Mesenchymal stem cell (in vitro differentiated cells and primary cell): ENCODE data around the gene LDLRAD3.

Source experiments
- DNase-seq: peaks from one replicate; pipeline ENCODE4 v3.0.0-alpha.2; 2013
- H2AFZ ChIP-seq: one replicate; pipeline ENCODE4 v1.6.1; 2013; ENCODE audit warnings: low read depth, mild to moderate bottlenecking, control low read depth, inconsistent platforms, low read length, moderate library complexity
- H2AK5ac ChIP-seq: 2 replicates; pipeline ENCODE4 v1.6.1; 2013; ENCODE audit warnings: low read length, moderate library complexity, mild to moderate bottlenecking, inconsistent platforms; ENCODE audit not compliant: severe bottlenecking
- H2BK120ac ChIP-seq: one replicate; pipeline ENCODE4 v1.6.1; 2013; ENCODE audit warnings: low read depth, mild to moderate bottlenecking, inconsistent platforms, low read length, moderate library complexity
- H2BK12ac ChIP-seq, 2 experiments: one replicate each; pipeline ENCODE4 v1.6.1; 2013; ENCODE audit warnings: inconsistent platforms in 2 of 2, low read length in 2 of 2, mild to moderate bottlenecking in 2 of 2, moderate library complexity in 2 of 2, control low read depth in 1 of 2
- H2BK15ac ChIP-seq: one replicate; pipeline ENCODE4 v1.6.1; 2013; ENCODE audit warnings: mild to moderate bottlenecking, low read depth, inconsistent platforms; ENCODE audit not compliant: poor library complexity, severe bottlenecking
- H2BK5ac ChIP-seq: 2 replicates; pipeline ENCODE4 v1.6.1; 2013; ENCODE audit warnings: low read depth, mild to moderate bottlenecking, low read length, control low read depth, inconsistent platforms; ENCODE audit not compliant: poor library complexity, severe bottlenecking
- H3K14ac ChIP-seq, 2 experiments: one replicate each; pipeline ENCODE4 v1.6.1; 2013; ENCODE audit warnings: inconsistent platforms in 2 of 2, low read length in 2 of 2, control low read depth in 1 of 2, mild to moderate bottlenecking in 1 of 2, moderate library complexity in 1 of 2
- H3K18ac ChIP-seq, 2 experiments: one replicate each; pipeline ENCODE4 v1.6.1; 2013; ENCODE audit warnings: inconsistent platforms in 2 of 2, low read length in 2 of 2, control low read depth in 1 of 2, low read depth in 1 of 2, mild to moderate bottlenecking in 1 of 2
- H3K23ac ChIP-seq, 2 experiments: one replicate each; pipeline ENCODE4 v1.6.1; 2013; ENCODE audit warnings: inconsistent platforms in 2 of 2, low read length in 2 of 2, mild to moderate bottlenecking in 2 of 2, moderate library complexity in 2 of 2, control low read depth in 1 of 2
- H3K27ac ChIP-seq: 2 replicates; pipeline ENCODE4 v1.5.1; 2013; ENCODE audit warnings: mild to moderate bottlenecking, moderate library complexity, low read length, control low read depth, inconsistent platforms; ENCODE audit not compliant: poor library complexity, severe bottlenecking
- H3K27me3 ChIP-seq, 2 experiments: 2 replicates each; pipeline versions ENCODE4 v1.6.1 to v1.7.0; 2013; ENCODE audit warnings: low read length in 2 of 2, mild to moderate bottlenecking in 2 of 2, moderate library complexity in 2 of 2, control low read depth in 1 of 2, inconsistent platforms in 1 of 2; ENCODE audit not compliant: control insufficient read depth in 1 of 2, insufficient read depth in 1 of 2
- H3K36me3 ChIP-seq, 2 experiments: 2 replicates each; pipeline versions ENCODE4 v1.6.1 to v1.7.0; 2013; ENCODE audit warnings: low read length in 2 of 2, control low read depth in 1 of 2, inconsistent platforms in 1 of 2, low read depth in 1 of 2, mild to moderate bottlenecking in 1 of 2; ENCODE audit not compliant: insufficient read depth in 2 of 2, control insufficient read depth in 1 of 2
- H3K4ac ChIP-seq, 2 experiments: one replicate each; pipeline ENCODE4 v1.6.1; 2013; ENCODE audit warnings: inconsistent platforms in 2 of 2, low read length in 2 of 2, mild to moderate bottlenecking in 2 of 2, moderate library complexity in 2 of 2, control low read depth in 1 of 2, low read depth in 1 of 2
- H3K4me1 ChIP-seq: 2 replicates; pipeline ENCODE4 v1.6.1; 2013; ENCODE audit warnings: low read depth, low read length, control low read depth; ENCODE audit not compliant: control insufficient read depth, insufficient read depth
- H3K4me2 ChIP-seq: 2 replicates; pipeline ENCODE4 v1.6.1; 2013; ENCODE audit warnings: low read length, mild to moderate bottlenecking, inconsistent platforms; ENCODE audit not compliant: poor library complexity, severe bottlenecking
- H3K4me3 ChIP-seq, 2 experiments: 2 replicates each; pipeline versions ENCODE4 v1.5.1 to v1.7.0; 2013; ENCODE audit warnings: low read length in 2 of 2, mild to moderate bottlenecking in 2 of 2, control low read depth in 1 of 2, low read depth in 1 of 2; ENCODE audit not compliant: insufficient read depth in 1 of 2
- H3K79me1 ChIP-seq: replicated peaks from 2 replicates; pipeline ENCODE4 v1.6.1; 2013; ENCODE audit warnings: mild to moderate bottlenecking, control low read depth, low read length, inconsistent platforms; ENCODE audit not compliant: poor library complexity, severe bottlenecking
- H3K9ac ChIP-seq: 2 replicates; pipeline ENCODE4 v1.7.0; 2013; ENCODE audit warnings: mild to moderate bottlenecking, low read length, moderate library complexity
- H3K9me3 ChIP-seq: 2 replicates; pipeline ENCODE4 v1.7.0; 2013; ENCODE audit warnings: mild to moderate bottlenecking, low read length; ENCODE audit not compliant: control insufficient read depth
- H4K8ac ChIP-seq: one replicate; pipeline ENCODE4 v1.6.1; 2013; ENCODE audit warnings: inconsistent platforms, mild to moderate bottlenecking, low read length, moderate library complexity
- H4K91ac ChIP-seq: one replicate; pipeline ENCODE4 v1.6.1; 2013; ENCODE audit warnings: mild to moderate bottlenecking, low read length, inconsistent platforms
- WGBS: methylation state at CpG from one replicate; pipeline ENCODE4 v1.1.7; 2013; ENCODE audit warnings: mixed read lengths; 5-methylcytosine and 5-hydroxymethylcytosine counted together

Gene LDLRAD3

DNA sequence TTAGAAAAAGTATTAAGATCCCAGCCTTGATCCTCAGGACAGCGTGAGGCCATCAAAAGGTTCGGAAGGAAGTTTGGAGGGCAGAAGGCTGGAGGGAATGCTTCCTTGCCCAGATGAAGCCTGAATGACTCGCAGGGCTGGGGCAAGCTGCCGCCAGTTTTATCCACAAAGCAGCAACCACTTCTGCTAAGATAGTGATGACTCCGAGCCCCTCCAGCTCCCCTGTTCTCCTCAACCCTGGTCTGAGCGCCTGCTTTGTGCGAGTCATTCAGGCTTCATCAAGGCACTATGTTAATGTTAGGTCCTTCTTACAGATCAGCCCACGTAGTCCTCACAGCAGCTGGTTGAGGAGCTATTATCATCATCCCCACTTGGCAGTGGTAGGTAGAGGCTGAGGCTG lies 186.5 kb downstream of the LDLRAD3 start:
- WGBS, result 46% methylated on average over 7 of the region's 8 CpGs
- no peak overlapping the region for H3K27ac ChIP-seq
- no peak overlapping the region for H2BK12ac ChIP-seq
- DNase-seq, result no peak
- H3K79me1 ChIP-seq, result peaks cover 5% of the 10 kb centered on the region
- no peak overlapping the region for H3K14ac ChIP-seq
- H3K9ac ChIP-seq, result no peak overlapping the region
- peak overlapping the region in 1 of 2 experiments; percentile 14 for H3K18ac ChIP-seq
- no peaks in the 10 kb centered on the region for H3K9me3 ChIP-seq
- no peak overlapping the region for H2AFZ ChIP-seq
- peaks cover 0 to 3% of the 10 kb centered on the region in 2 experiments for H3K36me3 ChIP-seq
- H2BK120ac ChIP-seq, result no peak overlapping the region
- no peak overlapping the region for H3K23ac ChIP-seq
- no peak overlapping the region for H3K4me2 ChIP-seq
- no peak overlapping the region for H2AK5ac ChIP-seq
- no peaks in the 10 kb centered on the region for H3K27me3 ChIP-seq
- no peak overlapping the region for H4K91ac ChIP-seq
- H2BK5ac ChIP-seq, result no peak overlapping the region
- H3K4me3 ChIP-seq, result no peak overlapping the region
- no peak overlapping the region for H2BK15ac ChIP-seq
- no peak overlapping the region for H3K4ac ChIP-seq
- no peak overlapping the region for H4K8ac ChIP-seq
- no peaks in the 10 kb centered on the region for H3K4me1 ChIP-seq

DNA sequence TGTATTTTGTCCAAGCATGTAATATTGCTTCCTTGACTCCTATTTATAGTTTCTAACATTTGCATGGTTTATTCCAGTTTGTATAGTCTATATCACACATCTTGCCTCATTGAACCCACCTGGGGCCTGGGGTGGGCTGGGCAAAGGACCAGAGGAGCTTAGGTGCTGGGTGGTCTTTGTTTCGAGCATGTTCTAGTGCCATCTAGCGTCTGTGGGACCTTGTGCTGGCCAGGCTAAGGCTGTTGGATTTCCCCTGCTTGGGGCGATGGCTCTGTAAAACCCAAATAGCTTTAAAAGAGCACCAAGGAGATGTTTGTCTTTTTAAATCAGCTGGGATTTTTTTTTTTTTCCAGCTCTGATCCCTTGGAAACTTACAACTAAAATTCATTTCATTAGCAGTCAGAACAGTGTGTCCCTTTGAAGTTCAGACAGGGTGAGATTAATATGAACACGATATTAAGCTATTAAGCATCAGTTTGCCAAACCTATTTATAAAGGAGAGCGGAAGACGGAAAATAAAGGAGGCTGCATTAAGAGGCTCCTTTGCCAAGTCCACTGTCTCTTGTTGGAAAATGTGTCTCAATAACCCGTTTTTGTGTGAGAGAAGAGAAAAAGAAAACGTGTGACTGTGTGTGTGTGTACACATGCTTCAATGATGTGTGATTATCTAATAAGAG lies 188.0 kb downstream of the LDLRAD3 start:
- Histone ChIP-seq H3K9ac (peak overlapping the region; percentile 17), H2AK5ac (no peak overlapping the region), H4K8ac (no peak overlapping the region), H3K9me3 (no peaks in the 10 kb centered on the region), H3K4me3 (no peak overlapping the region), H3K23ac (no peak overlapping the region), H3K4ac (no peak overlapping the region), H2BK5ac (no peak overlapping the region), H3K36me3 (peaks cover 0 to 3% of the 10 kb centered on the region in 2 experiments), H3K14ac (no peak overlapping the region), H2BK120ac (no peak overlapping the region), H3K79me1 (peaks cover 3% of the 10 kb centered on the region), H3K27ac (no peak overlapping the region), H2BK15ac (no peak overlapping the region), H3K18ac (no peak overlapping the region), H2AFZ (no peak overlapping the region), H4K91ac (no peak overlapping the region), H3K4me2 (no peak overlapping the region), H3K27me3 (no peaks in the 10 kb centered on the region), H2BK12ac (no peak overlapping the region), H3K4me1 (no peaks in the 10 kb centered on the region)
- 60% methylated on average over 6 of the region's 8 CpGs for WGBS
- peak; percentile 59 for DNase-seq

DNA sequence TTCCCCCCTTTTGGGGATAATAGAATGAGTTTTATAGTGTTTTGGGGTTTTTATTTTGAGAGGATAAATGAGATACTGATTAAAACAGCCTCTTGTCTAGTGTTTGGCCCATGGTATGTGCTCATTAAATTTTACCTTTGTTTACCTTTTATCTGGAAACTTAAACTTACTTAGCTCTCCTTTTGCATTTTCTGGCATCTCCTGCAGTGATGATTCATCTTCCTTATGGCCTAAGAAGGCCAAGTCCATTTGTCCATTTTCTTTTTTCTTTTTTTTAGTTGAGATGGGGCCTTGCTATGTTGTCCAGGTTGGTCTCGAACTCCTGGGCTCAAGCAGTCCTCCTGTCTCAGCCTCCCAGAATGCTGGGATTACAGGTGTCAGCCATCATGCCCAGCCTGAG lies 189.1 kb downstream of the LDLRAD3 start:
- DNase-seq, result no peak
- H4K8ac ChIP-seq, result no peak overlapping the region

DNA sequence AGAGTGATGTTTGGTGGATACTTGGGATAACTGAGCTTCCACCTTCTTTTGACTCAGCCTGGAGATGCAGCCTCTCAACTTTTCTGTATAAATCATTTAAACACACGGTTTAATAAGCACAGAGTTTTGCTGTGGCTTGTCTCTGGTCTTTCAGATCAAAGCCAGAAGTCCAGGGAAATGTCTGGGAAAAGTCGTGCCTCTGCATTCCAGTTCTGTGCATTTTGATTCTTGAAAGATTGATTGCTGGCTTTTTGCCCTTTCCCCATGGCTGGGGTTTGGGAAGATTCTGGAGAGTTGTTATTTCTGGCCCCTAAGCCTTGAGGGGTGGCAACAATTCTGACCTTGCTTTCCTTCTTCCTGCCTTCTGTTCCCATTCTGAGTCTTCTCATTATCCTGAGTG lies 191.2 kb downstream of the LDLRAD3 start:
- Histone ChIP-seq H3K4me1 (no peaks in the 10 kb centered on the region), H3K79me1 (peaks cover 3% of the 10 kb centered on the region), H2BK120ac (no peak overlapping the region), H2AK5ac (no peak overlapping the region), H4K91ac (no peak overlapping the region), H2BK12ac (no peak overlapping the region), H3K9ac (no peak overlapping the region), H3K23ac (no peak overlapping the region), H3K27ac (no peak overlapping the region), H3K4me2 (no peak overlapping the region), H2BK15ac (no peak overlapping the region), H3K9me3 (no peaks in the 10 kb centered on the region), H3K36me3 (peaks cover 0 to 3% of the 10 kb centered on the region in 2 experiments), H3K14ac (no peak overlapping the region), H3K27me3 (no peaks in the 10 kb centered on the region), H3K18ac (peak overlapping the region in 1 of 2 experiments; percentile 0), H3K4me3 (no peak overlapping the region), H4K8ac (no peak overlapping the region), H2AFZ (no peak overlapping the region), H2BK5ac (no peak overlapping the region), H3K4ac (no peak overlapping the region)
- 7% methylated on average over 2 of the region's 2 CpGs for WGBS
- no peak for DNase-seq

More for the DNA sequence above, 189.1 kb downstream of the LDLRAD3 start:
- Histone ChIP-seq H3K14ac (no peak overlapping the region), H2BK5ac (no peak overlapping the region), H3K27me3 (no peaks in the 10 kb centered on the region), H3K4me3 (no peak overlapping the region), H3K23ac (no peak overlapping the region), H3K4ac (no peak overlapping the region), H2BK15ac (no peak overlapping the region), H2BK120ac (no peak overlapping the region), H3K79me1 (peaks cover 3% of the 10 kb centered on the region), H3K4me1 (no peaks in the 10 kb centered on the region), H3K27ac (no peak overlapping the region), H3K9me3 (no peaks in the 10 kb centered on the region), H3K36me3 (peaks cover 0 to 3% of the 10 kb centered on the region in 2 experiments), H4K91ac (no peak overlapping the region), H3K18ac (no peak overlapping the region), H3K4me2 (no peak overlapping the region), H2AK5ac (peak overlapping the region; percentile 57), H3K9ac (no peak overlapping the region), H2BK12ac (no peak overlapping the region), H2AFZ (no peak overlapping the region)
- 100% methylated on average over 1 of the region's 1 CpG for WGBS
